ENCODE measurements around the gene NRP2. TPM values are rescaled to one million over a fixed set of nuclear protein-coding genes. Genes with fewer than 3 reads are reported as not detected.

NRP2 gene
- total RNA-seq, 1 experiment from 2014 or later, result 1.2 TPM

GRCh38 chr2:205807758-205808157 is 125.5 kb downstream of the NRP2 start:
- CTCF ChIA-PET, result no interaction called here

More at GRCh38 chr2:205807758-205808157, 125.5 kb downstream of the NRP2 start:
- Histone ChIP-seq H3K27ac (ENCODE audit: low read depth, low read length) (no peak overlapping the region), H3K36me3 (ENCODE audit: control insufficient read depth in 1 of 2, insufficient read depth in 2 of 2, low read length in 2 of 2) (no peaks in the 10 kb centered on the region), H3K9me2 (ENCODE audit: insufficient read depth) (no peaks in the 10 kb centered on the region), H3K4me1 (ENCODE audit: control insufficient read depth in 1 of 2, insufficient read depth in 2 of 2, low read length in 2 of 2) (no peaks in the 10 kb centered on the region), H3K4me2 (ENCODE audit: low read length) (no peak overlapping the region), H3K4me3 (replicated peaks in 1 of 2; ENCODE audit: low read depth in 1 of 2, low read length in 2 of 2) (no peak overlapping the region), H4K20me1 (ENCODE audit: insufficient read depth) (no peaks in the 10 kb centered on the region), H2AFZ (ENCODE audit: low read depth, low read length, poor library complexity, severe bottlenecking) (no peak overlapping the region), H3K9ac (ENCODE audit: low read length) (no peak overlapping the region), H3K9me3 (ENCODE audit: control insufficient read depth in 1 of 2, insufficient read depth in 1 of 2, low read depth in 1 of 2, low read length in 2 of 2) (no peaks in the 10 kb centered on the region), H3K79me2 (ENCODE audit: insufficient read depth, low read length) (no peaks in the 10 kb centered on the region), H3K27me3 (ENCODE audit: insufficient read depth, low read length) (0 out of 2 replicates have a peak, but pooled peaks cover 5% of the 10 kb centered on the region)
- BruUV-seq (replicated peaks), result no TSS peak
- RAD21 ChIA-PET (ENCODE audit: low non-redundant PET in 1 of 2, low total read pairs in 2 of 2, uncharacterized antibody in 2 of 2, unreplicated experiment in 2 of 2), result no interaction called here
- DNase-seq (ENCODE audit: low read depth, low spot score), result no peak
- TF ChIP-seq ZBTB33 (IDR thresholded peaks at IDR 0.05; ENCODE audit: extremely low read depth, insufficient replicate concordance, low read length), result no peak
- no peak for TF ChIP-seq POLR2A (IDR thresholded peaks at IDR 0.05; ENCODE audit: borderline replicate concordance, extremely low read depth, insufficient read depth, insufficient read length)
- no peak for TF ChIP-seq YY1 (IDR thresholded peaks at IDR 0.05; ENCODE audit: extremely low read depth, insufficient replicate concordance, low read depth, low read length)
- no peak for TF ChIP-seq MAX (IDR thresholded peaks at IDR 0.05)
- no peak for TF ChIP-seq SIN3A (IDR thresholded peaks at IDR 0.05; ENCODE audit: low read depth)
- TF ChIP-seq ZNF274 (IDR thresholded peaks at IDR 0.05; ENCODE audit: low read depth, low read length), result no peak
- no peak for TF ChIP-seq REST (IDR thresholded peaks at IDR 0.05; ENCODE audit: low read depth)
- TF ChIP-seq CTCF (IDR thresholded peaks at IDR 0.05 in 2 of 3, conservative IDR thresholded peaks at IDR 0.05 in 1 of 3; ENCODE audit: borderline replicate concordance in 1 of 3, insufficient read depth in 1 of 3, low read depth in 2 of 3, low read length in 2 of 3), result no peak
- no peak for TF ChIP-seq RAD21 (IDR thresholded peaks at IDR 0.05; ENCODE audit: low read depth)
- TF ChIP-seq SP1 (IDR thresholded peaks at IDR 0.05; ENCODE audit: low read depth), result no peak
- TF ChIP-seq EZH2phosphoT487 (IDR thresholded peaks at IDR 0.05; ENCODE audit: borderline replicate concordance), result no peak
- no peak for ATAC-seq
- intact Hi-C loops (cut with micrococcal nuclease), result no loop called here
- POLR2A ChIA-PET, result no interaction called here

Measured in HCT116 (cell line).